IMR-90 (cell line): ENCODE results near the gene ASPG.

Experiments
- CTCF ChIP-seq: conservative IDR thresholded peaks from 2 replicates; pipeline ENCODE4 v1.5.1; 2012; ENCODE audit warnings: mild to moderate bottlenecking, low read depth, low read length, improper control_type of control experiment
- FOS ChIP-seq: fragments of 150-350 bp; IDR thresholded peaks from 2 replicates; pipeline ENCODE4 v1.6.1; 2016; ENCODE audit warnings: low read depth, low read length
- MAZ ChIP-seq: IDR thresholded peaks from 2 replicates; pipeline ENCODE4 v1.6.1; 2012; ENCODE audit warnings: low read depth, mild to moderate bottlenecking, low read length, improper control_type of control experiment, moderate library complexity, borderline replicate concordance
- POLR2A ChIP-seq: IDR thresholded peaks from 2 replicates; pipeline ENCODE4 v1.6.1; 2012; ENCODE audit warnings: mild to moderate bottlenecking, low read depth, low read length
- RAD21 ChIP-seq: IDR thresholded peaks from 2 replicates; pipeline ENCODE4 v1.6.1; 2012; ENCODE audit warnings: low read length, improper control_type of control experiment
- RFX5 ChIP-seq: IDR thresholded peaks from 2 replicates; pipeline ENCODE4 v1.8.0; 2012; ENCODE audit warnings: low read depth, mild to moderate bottlenecking, low read length, moderate library complexity
- USF2 ChIP-seq: fragments of 150-350 bp; IDR thresholded peaks from 2 replicates; pipeline ENCODE4 v1.6.1; 2017; ENCODE audit warnings: mild to moderate bottlenecking, antibody characterized with exemption, low read length, low read depth

- TF ChIP-seq MAZ: 0 out of 2 replicates have a peak, but pooled peaks have one; percentile 18
- TF ChIP-seq USF2: no peak
- peak; percentile 100 for TF ChIP-seq CTCF
- no peak for TF ChIP-seq RFX5
- no peak for TF ChIP-seq FOS
- TF ChIP-seq RAD21: peak; percentile 79
- TF ChIP-seq POLR2A: no peak
These were observed 7.5 kb upstream of the ASPG start for GRCh38 chr14:104078031-104078455.
